Smooth muscle cell (in vitro differentiated cells): ENCODE data around the gene OPN1LW. TPM values are rescaled to one million over a fixed set of nuclear protein-coding genes. Genes with fewer than 3 reads are reported as not detected.

Experiments
- polyA plus RNA-seq: library from polyadenylated mRNA; unstranded; fragments of >200 nt; fragmentation: Nextera tagmentation; extraction: Ambion mirVana; gene quantifications from 2 replicates; pipeline ENCODE4 v1.2.1, GENCODE V29; 2016
- total RNA-seq: library from RNA; depleted of rRNA; stranded (reverse); fragments of >200 nt; gene quantifications from 2 replicates; pipeline ENCODE4 v1.2.3, GENCODE V29; 2014

Gene OPN1LW
- total and polyA plus RNA-seq, 2 experiments from 2014 or later: not detected

Other genes with a start within 250 kb of the OPN1LW start
- not detected in 2 replicates for gene AVPR2, start 239.6 kb upstream of the OPN1LW start, total RNA-seq
- not detected in 2 replicates for gene AVPR2, start 239.6 kb upstream of the OPN1LW start, polyA plus RNA-seq
- 7.6 and 10.9 TPM in 2 replicates for gene ARHGAP4, start 218.0 kb upstream of the OPN1LW start, total RNA-seq
- gene ARHGAP4, start 218.0 kb upstream of the OPN1LW start, polyA plus RNA-seq: 11.5 and 15.5 TPM in 2 replicates
- 80.1 and 81.2 TPM in 2 replicates for gene NAA10, start 209.2 kb upstream of the OPN1LW start, total RNA-seq
- 124 and 149 TPM in 2 replicates for gene NAA10, start 209.2 kb upstream of the OPN1LW start, polyA plus RNA-seq
- gene RENBP, start 199.6 kb upstream of the OPN1LW start, total RNA-seq: not detected in 2 replicates
- 0.11 and 0.43 TPM in 2 replicates for gene RENBP, start 199.6 kb upstream of the OPN1LW start, polyA plus RNA-seq
- gene HCFC1, start 172.4 kb upstream of the OPN1LW start, total RNA-seq: 23.3 and 23.7 TPM in 2 replicates
- gene HCFC1, start 172.4 kb upstream of the OPN1LW start, polyA plus RNA-seq: 22.8 and 28.0 TPM in 2 replicates
- gene TMEM187, start 171.5 kb upstream of the OPN1LW start, total RNA-seq: 5.0 and 6.2 TPM in 2 replicates
- 9.8 and 11.2 TPM in 2 replicates for gene TMEM187, start 171.5 kb upstream of the OPN1LW start, polyA plus RNA-seq
- gene IRAK1, start 124.3 kb upstream of the OPN1LW start, total RNA-seq: 21.5 and 29.4 TPM in 2 replicates
- gene IRAK1, start 124.3 kb upstream of the OPN1LW start, polyA plus RNA-seq: 63.4 and 84.2 TPM in 2 replicates
- gene MECP2, start 46.5 kb upstream of the OPN1LW start, total RNA-seq: 13.1 and 17.9 TPM in 2 replicates
- 11.9 and 15.0 TPM in 2 replicates for gene MECP2, start 46.5 kb upstream of the OPN1LW start, polyA plus RNA-seq
- gene OPN1MW, start 38.4 kb downstream of the OPN1LW start, total RNA-seq: not detected in 2 replicates
- not detected in 2 replicates for gene OPN1MW, start 38.4 kb downstream of the OPN1LW start, polyA plus RNA-seq
- gene OPN1MW2, start 75.5 kb downstream of the OPN1LW start, total RNA-seq: not detected in 2 replicates
- not detected in 2 replicates for gene OPN1MW2, start 75.5 kb downstream of the OPN1LW start, polyA plus RNA-seq
- not detected in 2 replicates for gene OPN1MW3, start 113.3 kb downstream of the OPN1LW start, total RNA-seq
- gene OPN1MW3, start 113.3 kb downstream of the OPN1LW start, polyA plus RNA-seq: not detected in 2 replicates
- gene TEX28, start 150.9 kb downstream of the OPN1LW start, total RNA-seq: not detected in 2 replicates
- gene TEX28, start 150.9 kb downstream of the OPN1LW start, polyA plus RNA-seq: not detected in 2 replicates
- not detected in 2 replicates for gene TKTL1, start 151.6 kb downstream of the OPN1LW start, total RNA-seq
- gene TKTL1, start 151.6 kb downstream of the OPN1LW start, polyA plus RNA-seq: not detected in 2 replicates
- gene FLNA, start 230.4 kb downstream of the OPN1LW start, total RNA-seq: 807 and 860 TPM in 2 replicates
- gene FLNA, start 230.4 kb downstream of the OPN1LW start, polyA plus RNA-seq: 1,632 and 1,832 TPM in 2 replicates
- 46.1 and 61.4 TPM in 2 replicates for gene EMD, start 235.1 kb downstream of the OPN1LW start, total RNA-seq
- gene EMD, start 235.1 kb downstream of the OPN1LW start, polyA plus RNA-seq: 63.9 and 67.4 TPM in 2 replicates